Tibial nerve (tissue), 4 donors: ENCODE measurements around the gene DHX8.

Experiments used
- CTCF ChIP-seq, 5 experiments: fragments of 200-600 bp in 3 of 5; fragments of 450-650 bp in 2 of 5; sonication (generic) in 3 of 5; IDR thresholded peaks; one replicate each; pipeline ENCODE4 v1.5.1; 2016 to 2019; ENCODE audit warnings: antibody characterized with exemption in 5 of 5, mild to moderate bottlenecking in 3 of 5, moderate library complexity in 2 of 5
- EP300 ChIP-seq, 2 donors: sonication (generic); formaldehyde crosslinking; IDR thresholded peaks; one replicate each; pipeline ENCODE4 v1.6.1; 2017; ENCODE audit warnings: antibody characterized with exemption in 2 of 2, mild to moderate bottlenecking in 1 of 2
- POLR2A ChIP-seq, 2 donors: fragments of 450-650 bp; IDR thresholded peaks; one replicate each; pipeline ENCODE4 v1.6.1; 2017; ENCODE audit warnings: antibody characterized with exemption in 2 of 2, mild to moderate bottlenecking in 2 of 2, moderate library complexity in 2 of 2

GRCh38 chr17:43475494-43476089 is 8.2 kb upstream of the DHX8 start:
- no peak for TF ChIP-seq CTCF (IDR thresholded peaks at IDR 0.05)
- TF ChIP-seq POLR2A (IDR thresholded peaks at IDR 0.05), result no peak
- TF ChIP-seq EP300 (IDR thresholded peaks at IDR 0.05), result no peak
